IMR-90 (cell line): ENCODE data around the gene GABPB1. TPM values are rescaled to one million over a fixed set of nuclear protein-coding genes. Genes with fewer than 3 reads are reported as not detected.

ENCODE experiments used
- ATAC-seq: fragments of 200-7000 bp; cut with Tn5 transposase; 2 replicates; pipeline ENCODE4 v1.9.1; 2020; ENCODE audit warnings: low read depth, mild to moderate bottlenecking, moderate library complexity
- BruUV-seq: library from RNA; stranded (reverse); fragments of 400-500 nt; replicated peaks from 2 replicates; lab custom pipeline; 2021; lab: Mats Ljungman, UMichigan
- CTCF ChIA-PET: fragments of 300-600 bp; formaldehyde crosslinking; extraction: SDS; loops from one replicate; lab custom pipeline; 2021; ENCODE audit warnings: antibody characterized with exemption; lab: Yijun Ruan, JAX
- POLR2A ChIA-PET: fragments of 300-600 bp; sonication (Branson Sonifier 250); formaldehyde crosslinking; loops from one replicate; lab custom pipeline; 2022; ENCODE audit warnings: antibody characterized with exemption; ENCODE audit not compliant: unreplicated experiment; lab: Charles Lee
- DNase-seq: peaks from one replicate; pipeline ENCODE4 v3.0.0; 2013
- H2AFZ ChIP-seq: replicated peaks from 2 replicates; pipeline ENCODE3; 2013; ENCODE audit warnings: low read length, mild to moderate bottlenecking; ENCODE audit not compliant: poor library complexity
- H2AK5ac ChIP-seq: 2 replicates; pipeline ENCODE4 v1.6.1; 2013; ENCODE audit warnings: low read depth, low read length, inconsistent platforms
- H2AK9ac ChIP-seq: replicated peaks from 2 replicates; pipeline ENCODE3; 2013; ENCODE audit warnings: mild to moderate bottlenecking, low read depth, low read length, moderate library complexity; ENCODE audit not compliant: poor library complexity
- H2BK120ac ChIP-seq: 2 replicates; pipeline ENCODE4 v1.6.1; 2013; ENCODE audit warnings: low read depth, low read length, inconsistent platforms
- H2BK15ac ChIP-seq: 3 replicates; pipeline ENCODE4 v1.6.1; 2013; ENCODE audit warnings: low read depth, low read length, inconsistent platforms
- H2BK20ac ChIP-seq: 2 replicates; pipeline ENCODE4 v1.6.1; 2013; ENCODE audit warnings: low read depth, mild to moderate bottlenecking, inconsistent platforms, low read length, moderate library complexity
- H2BK5ac ChIP-seq: 2 replicates; pipeline ENCODE4 v1.6.1; 2013; ENCODE audit warnings: mild to moderate bottlenecking, low read depth, low read length, inconsistent platforms; ENCODE audit not compliant: poor library complexity, severe bottlenecking
- H3K14ac ChIP-seq: replicated peaks from 2 replicates; pipeline ENCODE4 v1.6.1; 2013; ENCODE audit warnings: low read depth, low read length, inconsistent platforms
- H3K18ac ChIP-seq: 2 replicates; pipeline ENCODE4 v1.6.1; 2013; ENCODE audit warnings: low read depth, low read length, control low read depth
- H3K23ac ChIP-seq: 2 replicates; pipeline ENCODE4 v1.6.1; 2013; ENCODE audit warnings: low read depth, low read length, inconsistent platforms
- H3K27ac ChIP-seq: 2 replicates; pipeline ENCODE4 v1.5.1; 2013; ENCODE audit warnings: mild to moderate bottlenecking, control low read depth, low read length; ENCODE audit not compliant: insufficient read depth
- H3K27me3 ChIP-seq: 2 replicates; pipeline ENCODE4 v1.6.1; 2013; ENCODE audit warnings: low read length; ENCODE audit not compliant: control insufficient read depth, insufficient read depth
- H3K36me3 ChIP-seq: 2 replicates; pipeline ENCODE4 v1.6.1; 2013; ENCODE audit warnings: low read length, mixed read lengths; ENCODE audit not compliant: control insufficient read depth, insufficient read depth
- H3K4ac ChIP-seq: 2 replicates; pipeline ENCODE4 v1.6.1; 2013; ENCODE audit warnings: low read depth, low read length, inconsistent platforms
- H3K4me1 ChIP-seq: 2 replicates; pipeline ENCODE4 v1.6.1; 2013; ENCODE audit warnings: low read length, mixed read lengths; ENCODE audit not compliant: control insufficient read depth, insufficient read depth
- H3K4me2 ChIP-seq: 2 replicates; pipeline ENCODE4 v1.6.1; 2013; ENCODE audit warnings: low read depth, mild to moderate bottlenecking, control low read depth, low read length, moderate library complexity
- H3K4me3 ChIP-seq: 2 replicates; pipeline ENCODE4 v1.5.1; 2013; ENCODE audit warnings: low read depth, mild to moderate bottlenecking, control low read depth, low read length, moderate library complexity; ENCODE audit not compliant: insufficient read depth
- H3K56ac ChIP-seq: 2 replicates; pipeline ENCODE4 v1.6.1; 2013; ENCODE audit warnings: low read length, inconsistent platforms; ENCODE audit not compliant: insufficient read depth; ENCODE audit errors: extremely low read depth
- H3K79me1 ChIP-seq, 2 experiments: 2 replicates each; pipeline ENCODE4 v1.6.1; 2013; ENCODE audit warnings: low read length in 2 of 2, inconsistent platforms in 1 of 2, low read depth in 1 of 2
- H3K9ac ChIP-seq: 2 replicates; pipeline ENCODE4 v1.6.1; 2013; ENCODE audit warnings: low read depth, low read length, control low read depth
- H3K9me1 ChIP-seq: 2 replicates; pipeline ENCODE4 v1.6.1; 2013; ENCODE audit warnings: low read length, inconsistent platforms; ENCODE audit not compliant: insufficient read depth
- H3K9me3 ChIP-seq: 2 replicates; pipeline ENCODE4 v1.6.1; 2013; ENCODE audit warnings: low read length; ENCODE audit not compliant: control insufficient read depth, insufficient read depth
- H4K20me1 ChIP-seq: 2 replicates; pipeline ENCODE4 v1.6.1; 2013; ENCODE audit warnings: low read length, inconsistent platforms; ENCODE audit not compliant: insufficient read depth
- H4K5ac ChIP-seq: 2 replicates; pipeline ENCODE4 v1.6.1; 2013; ENCODE audit warnings: mild to moderate bottlenecking, low read depth, low read length, control low read depth
- H4K8ac ChIP-seq, 2 experiments: 2 replicates each; pipeline ENCODE4 v1.6.1; 2013; ENCODE audit warnings: low read depth in 2 of 2, low read length in 2 of 2, control low read depth in 1 of 2, inconsistent platforms in 1 of 2
- H4K91ac ChIP-seq: 2 replicates; pipeline ENCODE4 v1.6.1; 2013; ENCODE audit warnings: low read depth, low read length, inconsistent platforms; ENCODE audit not compliant: insufficient read depth
- BHLHE40 ChIP-seq: fragments of 150-350 bp; IDR thresholded peaks from 2 replicates; pipeline ENCODE4 v1.6.1; 2016; ENCODE audit warnings: mild to moderate bottlenecking, low read depth, low read length
- CEBPB ChIP-seq: IDR thresholded peaks from 2 replicates; pipeline ENCODE4 v1.6.1; 2012; ENCODE audit warnings: low read depth, low read length, improper control_type of control experiment
- CHD1 ChIP-seq: IDR thresholded peaks from 2 replicates; pipeline ENCODE4 v1.6.1; 2012; ENCODE audit warnings: low read depth, low read length, improper control_type of control experiment
- FOS ChIP-seq: fragments of 150-350 bp; IDR thresholded peaks from 2 replicates; pipeline ENCODE4 v1.6.1; 2016; ENCODE audit warnings: low read depth, low read length
- MAFK ChIP-seq: IDR thresholded peaks from 2 replicates; pipeline ENCODE4 v1.6.1; 2012; ENCODE audit warnings: low read depth, low read length, improper control_type of control experiment
- MAZ ChIP-seq: IDR thresholded peaks from 2 replicates; pipeline ENCODE4 v1.6.1; 2012; ENCODE audit warnings: low read depth, mild to moderate bottlenecking, low read length, improper control_type of control experiment, moderate library complexity, borderline replicate concordance
- MXI1 ChIP-seq: IDR thresholded peaks from 2 replicates; pipeline ENCODE4 v1.6.1; 2012; ENCODE audit warnings: low read depth, mild to moderate bottlenecking, low read length, moderate library complexity, borderline replicate concordance
- NFE2L2 ChIP-seq: fragments of 150-350 bp; IDR thresholded peaks from 2 replicates; pipeline ENCODE4 v1.6.1; 2016; ENCODE audit warnings: low read depth, mild to moderate bottlenecking, low read length
- POLR2A ChIP-seq: IDR thresholded peaks from 2 replicates; pipeline ENCODE4 v1.6.1; 2012; ENCODE audit warnings: mild to moderate bottlenecking, low read depth, low read length
- RAD21 ChIP-seq: IDR thresholded peaks from 2 replicates; pipeline ENCODE4 v1.6.1; 2012; ENCODE audit warnings: low read length, improper control_type of control experiment
- RCOR1 ChIP-seq: IDR thresholded peaks from 2 replicates; pipeline ENCODE4 v1.6.1; 2012; ENCODE audit warnings: mild to moderate bottlenecking, low read length, improper control_type of control experiment; ENCODE audit not compliant: insufficient replicate concordance
- RFX5 ChIP-seq: IDR thresholded peaks from 2 replicates; pipeline ENCODE4 v1.8.0; 2012; ENCODE audit warnings: low read depth, mild to moderate bottlenecking, low read length, moderate library complexity
- SMC3 ChIP-seq: fragments of 150-350 bp; IDR thresholded peaks from 2 replicates; pipeline ENCODE4 v1.6.1; 2016; ENCODE audit warnings: low read depth, mild to moderate bottlenecking, antibody characterized with exemption, low read length, moderate library complexity
- WGBS, 2 experiments: methylation state at CpG; one replicate each; pipeline versions ENCODE4 v1.1.5 to v1.1.7; 2013; ENCODE audit warnings: missing lambda C conversion rate in 2 of 2; ENCODE audit not compliant: insufficient read length in 1 of 2; ENCODE audit errors: extremely low coverage in 2 of 2; 5-methylcytosine and 5-hydroxymethylcytosine counted together
- dilution Hi-C: fragments of 300-500 bp; cut with HindIII; formaldehyde crosslinking; loops from one replicate; pipeline ENCODE4 v1.14.3; 2018; ENCODE audit warnings: low sequenced_read_pairs; ENCODE audit not compliant: unreplicated experiment
- in situ Hi-C: fragments of 300-500 bp; cut with MboI; formaldehyde crosslinking; loops from 3 replicates; pipeline ENCODE4 v1.14.3; 2019; ENCODE audit warnings: low sequenced_read_pairs, inconsistent platforms, mixed read lengths
- intact Hi-C: fragments of 100-400 bp; cut with micrococcal nuclease; formaldehyde crosslinking; loops from 2 replicates; pipeline ENCODE4 v1.10.0; 2022
- polyA plus RNA-seq, 3 experiments: library from polyadenylated mRNA; depleted of rRNA; stranded (reverse); fragments of >200 nt; gene quantifications; 2 replicates each; pipeline ENCODE4 v1.2.3, GENCODE V29; 2012; ENCODE audit warnings: low replicate concordance in 1 of 3
- total RNA-seq: library from RNA; depleted of rRNA; stranded (reverse); fragments of >200 nt; gene quantifications from 2 replicates; pipeline ENCODE4 v1.2.3, GENCODE V29; 2012
- TF ChIP-seq, protein P1 (sequence below): conservative IDR thresholded peaks from 2 replicates; pipeline ENCODE4 v1.5.1; 2012; ENCODE audit warnings: mild to moderate bottlenecking, low read depth, low read length, improper control_type of control experiment
- TF ChIP-seq, protein P2 (sequence below): fragments of 150-350 bp; IDR thresholded peaks from 2 replicates; pipeline ENCODE4 v1.6.1; 2016; ENCODE audit warnings: low read depth, mild to moderate bottlenecking, low read length, moderate library complexity, borderline replicate concordance
- TF ChIP-seq, protein P3 (sequence below): fragments of 150-350 bp; IDR thresholded peaks from 2 replicates; pipeline ENCODE4 v1.6.1; 2017; ENCODE audit warnings: mild to moderate bottlenecking, antibody characterized with exemption, low read length, low read depth

Gene GABPB1
- total and polyA plus RNA-seq, 2 of the 4 experiments (the other 2 are of a cell fraction) = 26.3 to 89.3 TPM

DNA sequence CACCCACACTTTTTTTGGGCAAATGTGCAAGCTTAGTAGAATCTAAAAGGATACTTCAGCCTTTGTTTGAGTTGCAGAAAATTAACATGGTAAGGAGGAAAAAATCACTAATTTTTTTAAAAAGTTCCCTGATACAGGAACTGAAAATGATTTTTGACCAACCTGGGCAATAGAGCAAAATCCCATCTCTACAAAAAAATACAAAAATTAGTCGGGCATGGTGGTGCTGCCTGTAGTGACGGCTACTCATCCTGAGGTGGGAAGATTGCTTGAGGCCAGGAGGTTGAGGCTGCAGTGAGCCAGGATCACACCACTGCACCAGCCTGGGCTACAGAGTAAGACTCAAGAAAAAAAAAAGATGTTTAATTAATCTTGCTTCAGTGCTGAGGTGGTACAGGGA lies 10.6 kb upstream of the GABPB1 start:
- Histone ChIP-seq H3K18ac (no peak overlapping the region), H3K56ac (no peak overlapping the region), H3K4me3 (no peak overlapping the region), H3K9me3 (no peaks in the 10 kb centered on the region), H3K79me1 (peaks cover 9 to 10% of the 10 kb centered on the region in 2 experiments; a peak in 3 of 4 replicates), H4K20me1 (no peaks in the 10 kb centered on the region), H3K27ac (no peak overlapping the region), H3K14ac (no peak overlapping the region), H3K9me1 (no peaks in the 10 kb centered on the region; the same call in 1 of the 2 replicates), H2BK120ac (no peak overlapping the region), H2BK20ac (no peak overlapping the region), H3K36me3 (peaks cover 6% of the 10 kb centered on the region), H3K23ac (no peak overlapping the region), H2AK5ac (no peak overlapping the region), H4K5ac (no peak overlapping the region), H3K4me1 (no peaks in the 10 kb centered on the region), H3K4ac (no peak overlapping the region), H2BK5ac (no peak overlapping the region), H4K91ac (no peak overlapping the region), H3K9ac (no peak overlapping the region), H2AFZ (no peak overlapping the region), H3K27me3 (no peaks in the 10 kb centered on the region), H3K4me2 (no peak overlapping the region), H2AK9ac (no peak overlapping the region), H4K8ac (no peak overlapping the region), H2BK15ac (no peak overlapping the region)
- TF ChIP-seq, protein P1, sequence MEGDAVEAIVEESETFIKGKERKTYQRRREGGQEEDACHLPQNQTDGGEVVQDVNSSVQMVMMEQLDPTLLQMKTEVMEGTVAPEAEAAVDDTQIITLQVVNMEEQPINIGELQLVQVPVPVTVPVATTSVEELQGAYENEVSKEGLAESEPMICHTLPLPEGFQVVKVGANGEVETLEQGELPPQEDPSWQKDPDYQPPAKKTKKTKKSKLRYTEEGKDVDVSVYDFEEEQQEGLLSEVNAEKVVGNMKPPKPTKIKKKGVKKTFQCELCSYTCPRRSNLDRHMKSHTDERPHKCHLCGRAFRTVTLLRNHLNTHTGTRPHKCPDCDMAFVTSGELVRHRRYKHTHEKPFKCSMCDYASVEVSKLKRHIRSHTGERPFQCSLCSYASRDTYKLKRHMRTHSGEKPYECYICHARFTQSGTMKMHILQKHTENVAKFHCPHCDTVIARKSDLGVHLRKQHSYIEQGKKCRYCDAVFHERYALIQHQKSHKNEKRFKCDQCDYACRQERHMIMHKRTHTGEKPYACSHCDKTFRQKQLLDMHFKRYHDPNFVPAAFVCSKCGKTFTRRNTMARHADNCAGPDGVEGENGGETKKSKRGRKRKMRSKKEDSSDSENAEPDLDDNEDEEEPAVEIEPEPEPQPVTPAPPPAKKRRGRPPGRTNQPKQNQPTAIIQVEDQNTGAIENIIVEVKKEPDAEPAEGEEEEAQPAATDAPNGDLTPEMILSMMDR = no peak
- TF ChIP-seq MXI1 (no peak), SMC3 (no peak), CHD1 (no peak), CEBPB (no peak), NFE2L2 (no peak), FOS (no peak), RCOR1 (no peak), POLR2A (no peak), MAZ (no peak), BHLHE40 (no peak), RFX5 (no peak), RAD21 (no peak), MAFK (no peak)
- TF ChIP-seq, protein P2, sequence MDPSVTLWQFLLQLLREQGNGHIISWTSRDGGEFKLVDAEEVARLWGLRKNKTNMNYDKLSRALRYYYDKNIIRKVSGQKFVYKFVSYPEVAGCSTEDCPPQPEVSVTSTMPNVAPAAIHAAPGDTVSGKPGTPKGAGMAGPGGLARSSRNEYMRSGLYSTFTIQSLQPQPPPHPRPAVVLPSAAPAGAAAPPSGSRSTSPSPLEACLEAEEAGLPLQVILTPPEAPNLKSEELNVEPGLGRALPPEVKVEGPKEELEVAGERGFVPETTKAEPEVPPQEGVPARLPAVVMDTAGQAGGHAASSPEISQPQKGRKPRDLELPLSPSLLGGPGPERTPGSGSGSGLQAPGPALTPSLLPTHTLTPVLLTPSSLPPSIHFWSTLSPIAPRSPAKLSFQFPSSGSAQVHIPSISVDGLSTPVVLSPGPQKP = no peak
- TF ChIP-seq, protein P3, sequence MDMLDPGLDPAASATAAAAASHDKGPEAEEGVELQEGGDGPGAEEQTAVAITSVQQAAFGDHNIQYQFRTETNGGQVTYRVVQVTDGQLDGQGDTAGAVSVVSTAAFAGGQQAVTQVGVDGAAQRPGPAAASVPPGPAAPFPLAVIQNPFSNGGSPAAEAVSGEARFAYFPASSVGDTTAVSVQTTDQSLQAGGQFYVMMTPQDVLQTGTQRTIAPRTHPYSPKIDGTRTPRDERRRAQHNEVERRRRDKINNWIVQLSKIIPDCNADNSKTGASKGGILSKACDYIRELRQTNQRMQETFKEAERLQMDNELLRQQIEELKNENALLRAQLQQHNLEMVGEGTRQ = no peak
- no CpG with 5 or more reads among the region's 2 CpGs for WGBS, 2 experiments
- DNase-seq = no peak
- POLR2A ChIA-PET = no interaction called here
- ATAC-seq = no peak
- intact Hi-C loops = no loop called here
- BruUV-seq = no TSS peak
- in situ Hi-C loops = no loop called here
- dilution Hi-C loops = no loop called here
- CTCF ChIA-PET = no interaction called here
